Keratinocyte (primary cell): Measurements from ENCODE around the gene FBRSL1. TPM values are rescaled to one million over a fixed set of nuclear protein-coding genes. Genes with fewer than 3 reads are reported as not detected.

Source experiments
- DNase-seq: peaks from one replicate; pipeline ENCODE4 v3.0.0-alpha.2; 2011; ENCODE audit warnings: low read depth, missing footprints, low spot score
- FAIRE-seq: peaks from 2 replicates; lab custom pipeline; 2011; peaks lifted over from hg19 to GRCh38; lab: Jason Lieb, UNC
- H2AFZ ChIP-seq: 2 replicates; pipeline ENCODE4 v1.6.0; 2012; ENCODE audit warnings: low read length, control low read depth, inconsistent platforms; ENCODE audit not compliant: control insufficient read depth
- H3K27ac ChIP-seq: 2 replicates; pipeline ENCODE4 v1.5.1; 2011; ENCODE audit warnings: low read length; ENCODE audit not compliant: control insufficient read depth, insufficient read depth
- H3K27me3 ChIP-seq: 3 replicates; pipeline ENCODE4 v1.6.0; 2011; ENCODE audit warnings: low read length; ENCODE audit not compliant: control insufficient read depth, insufficient read depth; ENCODE audit errors: extremely low read depth
- H3K36me3 ChIP-seq, 2 experiments: 2 replicates in 1 of 2; 3 replicates in 1 of 2; pipeline ENCODE4 v1.5.1; 2011; ENCODE audit warnings: low read length in 2 of 2, mild to moderate bottlenecking in 1 of 2; ENCODE audit not compliant: control insufficient read depth in 2 of 2, insufficient read depth in 2 of 2; ENCODE audit errors: extremely low read depth in 1 of 2
- H3K4me1 ChIP-seq: 3 replicates; pipeline ENCODE4 v1.5.1; 2011; ENCODE audit warnings: low read length; ENCODE audit not compliant: control insufficient read depth, insufficient read depth; ENCODE audit errors: extremely low read depth
- H3K4me2 ChIP-seq: 3 replicates; pipeline ENCODE4 v1.6.0; 2011; ENCODE audit warnings: low read depth, low read length; ENCODE audit not compliant: control insufficient read depth, insufficient read depth; ENCODE audit errors: extremely low read depth
- H3K4me3 ChIP-seq, 3 experiments: fragments of 200-600 bp in 1 of 3; sonication (generic) in 1 of 3; 2 replicates in 2 of 3; 3 replicates in 1 of 3; pipeline ENCODE4 v1.5.1; 2011 to 2016; ENCODE audit warnings: low read length in 3 of 3, mild to moderate bottlenecking in 3 of 3, control low read depth in 2 of 3, inconsistent platforms in 1 of 3, low read depth in 1 of 3, mixed read lengths in 1 of 3, mixed run types in 1 of 3, moderate library complexity in 1 of 3; ENCODE audit not compliant: control insufficient read depth in 2 of 3, insufficient read depth in 2 of 3; ENCODE audit errors: extremely low read depth in 1 of 3
- H3K79me2 ChIP-seq: 2 replicates; pipeline ENCODE4 v1.6.0; 2012; ENCODE audit warnings: low read length; ENCODE audit not compliant: control insufficient read depth, insufficient read depth
- H3K9ac ChIP-seq: 3 replicates; pipeline ENCODE4 v1.6.0; 2011; ENCODE audit warnings: low read length; ENCODE audit not compliant: control insufficient read depth, insufficient read depth; ENCODE audit errors: extremely low read depth
- H3K9me1 ChIP-seq: 3 replicates; pipeline ENCODE4 v1.6.0; 2011; ENCODE audit warnings: low read length; ENCODE audit not compliant: control insufficient read depth, insufficient read depth; ENCODE audit errors: extremely low read depth
- H3K9me3 ChIP-seq: 2 replicates; pipeline ENCODE4 v1.5.1; 2012; ENCODE audit warnings: low read depth, low read length; ENCODE audit not compliant: control insufficient read depth
- H4K20me1 ChIP-seq: 3 replicates; pipeline ENCODE4 v1.6.0; 2011; ENCODE audit warnings: low read length; ENCODE audit not compliant: control insufficient read depth, insufficient read depth; ENCODE audit errors: extremely low read depth
- CTCF ChIP-seq, 3 experiments: IDR thresholded peaks in 1 of 3; conservative IDR thresholded peaks in 1 of 3; optimal IDR thresholded peaks in 1 of 3; 2 replicates in 2 of 3; 3 replicates in 1 of 3; pipeline versions ENCODE3 to v1.5.1; 2011; ENCODE audit warnings: low read length in 3 of 3, mild to moderate bottlenecking in 3 of 3, moderate library complexity in 2 of 3, control low read depth in 1 of 3, inconsistent platforms in 1 of 3; ENCODE audit not compliant: insufficient read depth in 2 of 3; ENCODE audit errors: extremely low read depth in 1 of 3
- EZH2 ChIP-seq: IDR thresholded peaks from one replicate; pipeline ENCODE4 v1.6.1; 2012; ENCODE audit warnings: inconsistent platforms, mild to moderate bottlenecking, low read length, moderate library complexity
- dilution Hi-C: fragments of 300-500 bp; cut with MboI; formaldehyde crosslinking; loops from one replicate; pipeline ENCODE4 v1.7.0; 2020; ENCODE audit warnings: low sequenced_read_pairs; ENCODE audit not compliant: extremely low pct_ligation_motif_present
- polyA plus RNA-seq, 5 experiments: library from polyadenylated mRNA; depleted of rRNA in 3 of 5; stranded (reverse) in 3 of 5; stranded (forward) in 1 of 5; unstranded in 1 of 5; fragments of >200 nt; gene quantifications; 1 replicate in 1 of 5; 2 replicates in 3 of 5; 3 replicates in 1 of 5; pipeline versions ENCODE4 v1.2.1 to v1.2.3, GENCODE V29; 2011 to 2012; ENCODE audit warnings: missing spikeins in 2 of 5, low read depth in 1 of 5, low replicate concordance in 1 of 5

FBRSL1 gene
- polyA plus RNA-seq, 1 donor (not counting 4 experiments of a cell fraction or from before 2014, with no cell fraction given): 0.89 TPM

DNA sequence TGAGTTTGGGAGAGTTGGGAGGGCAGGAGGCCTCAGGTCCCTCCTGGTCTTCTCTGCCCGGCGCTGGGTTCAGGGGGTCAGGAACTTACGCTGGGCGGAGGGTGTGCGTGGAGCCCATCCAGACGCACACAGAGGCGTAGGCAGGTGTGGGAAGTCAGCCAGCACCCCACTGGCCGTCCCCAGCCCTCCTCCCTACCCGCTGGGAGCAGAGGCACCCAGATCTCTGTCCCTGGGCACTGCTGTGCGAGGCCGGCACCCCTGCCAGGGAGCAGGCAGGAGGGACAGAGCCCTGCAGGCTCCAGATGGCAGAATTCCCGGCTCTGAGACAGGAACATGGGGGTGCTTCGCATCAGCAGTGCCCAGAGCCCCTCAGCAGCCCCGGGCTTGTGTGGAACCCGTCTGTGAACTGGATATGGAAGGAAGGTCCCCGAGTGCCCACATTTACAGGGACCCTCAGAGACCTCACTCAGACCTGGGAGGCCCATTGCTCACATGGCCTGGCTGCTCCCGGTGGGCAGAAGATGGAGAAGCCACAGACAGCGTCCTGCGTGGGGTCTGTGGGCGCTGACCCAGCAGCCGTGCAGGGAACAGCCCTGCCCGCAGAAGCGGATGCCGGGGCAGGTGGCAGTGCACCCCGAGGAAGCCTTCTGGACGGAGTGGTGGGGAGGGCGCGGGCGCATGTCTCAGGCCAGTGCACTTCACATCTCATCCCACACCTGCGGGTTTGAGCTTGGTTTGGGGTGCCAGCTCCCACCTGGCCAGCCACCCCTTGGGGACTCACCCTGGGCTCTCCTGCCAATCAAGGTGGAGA lies 61.1 kb downstream of the FBRSL1 start:
- H3K4me1 ChIP-seq: peaks cover under 1% of the 10 kb centered on the region
- H3K4me2 ChIP-seq: no peak overlapping the region
- H3K4me3 ChIP-seq: no peak overlapping the region
- H4K20me1 ChIP-seq: peaks cover 3% of the 10 kb centered on the region
- no peak overlapping the region for H2AFZ ChIP-seq
- peaks cover 0 to 2% of the 10 kb centered on the region in 2 experiments for H3K36me3 ChIP-seq
- H3K9me1 ChIP-seq: no peaks in the 10 kb centered on the region
- no peaks in the 10 kb centered on the region for H3K9me3 ChIP-seq
- no peak overlapping the region for H3K9ac ChIP-seq
- no peak overlapping the region for H3K27ac ChIP-seq
- no peak for FAIRE-seq
- no peak for TF ChIP-seq EZH2
- TF ChIP-seq CTCF (optimal IDR thresholded peaks at IDR 0.05 in 1 of 3, IDR thresholded peaks at IDR 0.05 in 1 of 3, conservative IDR thresholded peaks at IDR 0.05 in 1 of 3; ENCODE audit: extremely low read depth in 1 of 3, insufficient read depth in 2 of 3, low read length in 3 of 3): no peak
- dilution Hi-C loops: no loop called here
- no peaks in the 10 kb centered on the region for H3K27me3 ChIP-seq
- H3K79me2 ChIP-seq: no peaks in the 10 kb centered on the region
- no peak for DNase-seq

- Histone ChIP-seq H3K4me3 (no peak overlapping the region), H4K20me1 (peaks cover 3% of the 10 kb centered on the region), H2AFZ (no peak overlapping the region), H3K36me3 (peaks cover 0 to 2% of the 10 kb centered on the region in 2 experiments), H3K9me3 (no peaks in the 10 kb centered on the region), H3K79me2 (no peaks in the 10 kb centered on the region), H3K9me1 (no peaks in the 10 kb centered on the region), H3K9ac (no peak overlapping the region), H3K4me2 (no peak overlapping the region), H3K27me3 (no peaks in the 10 kb centered on the region), H3K4me1 (no peaks in the 10 kb centered on the region), H3K27ac (no peak overlapping the region)
- dilution Hi-C loops: no loop called here
- TF ChIP-seq EZH2 (no peak), CTCF (optimal IDR thresholded peaks at IDR 0.05 in 1 of 3, IDR thresholded peaks at IDR 0.05 in 1 of 3, conservative IDR thresholded peaks at IDR 0.05 in 1 of 3; ENCODE audit: extremely low read depth in 1 of 3, insufficient read depth in 2 of 3, low read length in 3 of 3) (no peak)
- DNase-seq (no peak), FAIRE-seq (no peak)
Measured at GRCh38 chr12:132551641-132552031, 61.7 kb downstream of the FBRSL1 start.
